ENCODE data around the gene ITSN1.

ITSN1 gene

DNA sequence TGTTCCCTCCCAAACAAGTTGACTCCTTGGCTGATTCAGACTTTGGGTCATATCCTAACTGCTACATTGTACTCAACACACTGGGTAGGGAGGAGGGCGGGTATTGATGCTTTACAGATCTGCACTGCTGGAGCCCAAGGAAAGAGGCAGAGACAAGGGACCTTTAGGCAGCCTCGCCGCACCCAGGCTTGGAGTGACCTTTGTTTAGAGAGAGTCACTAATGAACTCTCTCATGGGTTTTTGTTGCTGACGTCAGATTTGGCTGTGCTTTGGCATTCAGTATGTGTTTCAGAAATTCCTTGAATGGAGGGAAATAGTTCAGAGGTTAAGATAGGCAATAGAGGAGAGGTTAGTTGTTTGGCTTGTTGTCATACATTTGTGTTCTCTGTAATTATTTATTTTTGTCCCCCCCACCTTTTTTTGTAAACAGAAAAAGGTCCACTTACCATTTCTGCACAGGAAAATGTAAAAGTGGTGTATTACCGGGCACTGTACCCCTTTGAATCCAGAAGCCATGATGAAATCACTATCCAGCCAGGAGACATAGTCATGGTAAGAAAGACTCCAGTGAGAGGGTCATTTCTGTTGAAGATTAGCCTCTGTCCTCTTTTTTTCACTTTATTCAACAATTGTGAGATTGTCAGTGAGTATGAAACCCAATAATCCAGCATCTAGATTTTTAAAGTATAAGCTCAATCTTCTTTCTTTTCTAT lies 157.2 kb downstream of the ITSN1 start:
- no peak for DNase-seq
- Histone ChIP-seq H3K36me3 (peaks cover 4% of the 10 kb centered on the region; the same call in 1 of the 2 replicates), H3K27me3 (no peaks in the 10 kb centered on the region), H3K4me1 (no peaks in the 10 kb centered on the region), H3K9me3 (no peaks in the 10 kb centered on the region), H3K4me3 (ENCODE audit: low read depth, low read length) (no peak overlapping the region)
- no peak for TF ChIP-seq CTCF (IDR thresholded peaks at IDR 0.05; ENCODE audit: low read depth, low read length)

DNA sequence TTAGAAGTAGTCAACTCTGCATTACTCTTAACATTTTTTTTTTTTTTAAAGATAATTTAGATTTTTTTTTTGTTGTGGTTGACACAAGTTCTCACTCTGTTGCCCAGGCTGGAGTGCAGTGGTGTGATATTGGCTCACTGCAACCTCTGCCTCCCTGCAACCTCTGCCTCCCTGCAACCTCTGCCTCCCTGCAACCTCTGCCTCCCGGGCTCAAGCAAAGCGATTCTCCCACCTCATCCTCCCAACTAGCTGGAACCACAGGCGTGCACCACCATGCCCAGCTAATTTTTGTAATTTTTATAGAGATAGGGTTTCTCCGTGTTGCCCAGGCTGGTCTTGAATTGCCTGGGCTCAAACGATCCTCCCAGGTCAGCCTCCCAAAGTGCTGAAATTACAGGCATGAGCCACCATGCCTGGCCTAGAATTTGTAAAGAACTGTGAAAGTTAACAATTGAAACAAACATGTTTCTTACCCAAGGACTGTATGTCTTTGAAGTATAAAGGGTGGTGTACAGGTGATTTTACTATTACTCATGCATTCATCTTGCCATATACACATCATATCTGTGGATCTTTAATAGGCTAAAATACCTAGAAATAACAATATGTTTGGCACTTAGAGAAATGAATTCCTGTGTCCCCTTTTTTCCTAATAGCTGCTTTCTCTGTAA lies 158.6 kb downstream of the ITSN1 start:
- H3K4me3 ChIP-seq (ENCODE audit: low read depth, low read length): no peak overlapping the region
- H3K27me3 ChIP-seq: no peaks in the 10 kb centered on the region
- TF ChIP-seq CTCF (IDR thresholded peaks at IDR 0.05; ENCODE audit: low read depth, low read length): no peak
- no peaks in the 10 kb centered on the region for H3K4me1 ChIP-seq
- no peak for DNase-seq
- no peaks in the 10 kb centered on the region for H3K9me3 ChIP-seq
- peaks cover 4% of the 10 kb centered on the region; the same call in 1 of the 2 replicates for H3K36me3 ChIP-seq

- Histone ChIP-seq H3K36me3 (peaks cover 4% of the 10 kb centered on the region; the same call in 1 of the 2 replicates), H3K4me3 (ENCODE audit: low read depth, low read length) (no peak overlapping the region), H3K9me3 (no peaks in the 10 kb centered on the region), H3K27me3 (no peaks in the 10 kb centered on the region), H3K4me1 (no peaks in the 10 kb centered on the region; the same call in 1 of the 2 replicates)
- no peak for TF ChIP-seq CTCF (IDR thresholded peaks at IDR 0.05; ENCODE audit: low read depth, low read length)
- no peak for DNase-seq
Measured at GRCh38 chr21:33801424-33802405, 159.4 kb downstream of the ITSN1 start.

DNA sequence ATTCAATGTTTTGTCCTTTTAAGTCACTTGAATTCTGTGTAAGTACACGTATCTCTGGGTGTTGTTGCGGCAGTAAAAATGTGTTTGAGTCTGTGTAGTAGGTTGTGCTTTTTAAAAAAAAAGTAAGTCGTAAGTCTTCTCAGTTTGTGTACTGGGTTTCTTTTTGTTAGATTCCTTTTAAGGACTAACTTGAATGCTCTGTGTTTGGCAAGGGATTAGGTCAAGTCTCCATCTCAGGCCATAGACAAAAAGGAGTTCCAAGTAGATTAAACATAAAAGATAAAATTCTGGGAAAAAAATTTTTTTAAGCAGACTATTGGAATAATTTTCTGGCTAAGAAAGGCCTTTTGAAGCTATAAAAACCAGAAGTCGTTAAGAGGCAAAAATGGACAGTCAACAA lies 160.2 kb downstream of the ITSN1 start:
- Histone ChIP-seq H3K27me3 (no peaks in the 10 kb centered on the region), H3K9me3 (no peaks in the 10 kb centered on the region), H3K4me3 (ENCODE audit: low read depth, low read length) (no peak overlapping the region), H3K36me3 (peaks cover 4% of the 10 kb centered on the region; the same call in 1 of the 2 replicates), H3K4me1 (no peaks in the 10 kb centered on the region; the same call in 1 of the 2 replicates)
- TF ChIP-seq CTCF (IDR thresholded peaks at IDR 0.05; ENCODE audit: low read depth, low read length): no peak
- DNase-seq: no peak

GRCh38 chr21:33808715-33809367 lies 166.5 kb downstream of the ITSN1 start:
- no peak overlapping the region for H3K4me3 ChIP-seq (ENCODE audit: low read depth, low read length)
- no peaks in the 10 kb centered on the region for H3K9me3 ChIP-seq
- H3K36me3 ChIP-seq: peaks cover 2% of the 10 kb centered on the region; the same call in 1 of the 2 replicates
- H3K4me1 ChIP-seq: no peaks in the 10 kb centered on the region; the same call in 1 of the 2 replicates
- TF ChIP-seq CTCF (IDR thresholded peaks at IDR 0.05; ENCODE audit: low read depth, low read length): no peak
- H3K27me3 ChIP-seq: no peaks in the 10 kb centered on the region
- no peak for DNase-seq
